Measurements from ENCODE around the gene ZNRF3.

GRCh38 chr22:29002603-29003002, 119.2 kb downstream of the ZNRF3 start:
- TF ChIP-seq, protein P1, sequence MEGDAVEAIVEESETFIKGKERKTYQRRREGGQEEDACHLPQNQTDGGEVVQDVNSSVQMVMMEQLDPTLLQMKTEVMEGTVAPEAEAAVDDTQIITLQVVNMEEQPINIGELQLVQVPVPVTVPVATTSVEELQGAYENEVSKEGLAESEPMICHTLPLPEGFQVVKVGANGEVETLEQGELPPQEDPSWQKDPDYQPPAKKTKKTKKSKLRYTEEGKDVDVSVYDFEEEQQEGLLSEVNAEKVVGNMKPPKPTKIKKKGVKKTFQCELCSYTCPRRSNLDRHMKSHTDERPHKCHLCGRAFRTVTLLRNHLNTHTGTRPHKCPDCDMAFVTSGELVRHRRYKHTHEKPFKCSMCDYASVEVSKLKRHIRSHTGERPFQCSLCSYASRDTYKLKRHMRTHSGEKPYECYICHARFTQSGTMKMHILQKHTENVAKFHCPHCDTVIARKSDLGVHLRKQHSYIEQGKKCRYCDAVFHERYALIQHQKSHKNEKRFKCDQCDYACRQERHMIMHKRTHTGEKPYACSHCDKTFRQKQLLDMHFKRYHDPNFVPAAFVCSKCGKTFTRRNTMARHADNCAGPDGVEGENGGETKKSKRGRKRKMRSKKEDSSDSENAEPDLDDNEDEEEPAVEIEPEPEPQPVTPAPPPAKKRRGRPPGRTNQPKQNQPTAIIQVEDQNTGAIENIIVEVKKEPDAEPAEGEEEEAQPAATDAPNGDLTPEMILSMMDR (IDR thresholded peaks at IDR 0.05; ENCODE audit: insufficient read depth, low read length, poor library complexity, severe bottlenecking) = no peak
- no peak for TF ChIP-seq EZH2phosphoT487 (conservative IDR thresholded peaks at IDR 0.05; ENCODE audit: low read length)

All from SU-DHL-6 (cell line).